Naive thymus-derived CD4-positive, alpha-beta T cell (primary cell): ENCODE results near the gene KPNA4. TPM values are rescaled to one million over a fixed set of nuclear protein-coding genes. Genes with fewer than 3 reads are reported as not detected.
A peak's percentile ranks its signal among the peaks of the same experiment; 100 is the strongest.

Source experiments
- ATAC-seq: fragments of 150-1000 bp; cut with Tn5 transposase; 2 replicates; pipeline ENCODE4 v1.10.0; 2021; ENCODE audit warnings: mild to moderate bottlenecking, moderate library complexity
- CTCF ChIA-PET: fragments of 350-600 bp; sonication (Branson Sonifier 250); formaldehyde crosslinking; loops from one replicate; lab custom pipeline; 2021; ENCODE audit warnings: antibody characterized with exemption; lab: Charles Lee
- POLR2A ChIA-PET: fragments of 350-600 bp; sonication (Branson Sonifier 250); formaldehyde crosslinking; loops from one replicate; lab custom pipeline; 2021; ENCODE audit warnings: antibody characterized with exemption, inconsistent platforms; lab: Charles Lee
- DNase-seq, 9 donors: peaks; one replicate each; pipeline versions ENCODE4 v3.0.0 to v3.0.0-alpha.2; 2020 to 2022; ENCODE audit warnings: mixed read lengths in 1 of 9
- H3K27ac ChIP-seq: one replicate; pipeline ENCODE4 v1.7.0; 2013; ENCODE audit warnings: mild to moderate bottlenecking, low read depth, low read length, moderate library complexity
- H3K27me3 ChIP-seq, 2 donors: one replicate each; pipeline ENCODE4 v1.7.0; 2013; ENCODE audit warnings: low read length in 2 of 2, mild to moderate bottlenecking in 2 of 2, moderate library complexity in 2 of 2; ENCODE audit not compliant: control insufficient read depth in 2 of 2, insufficient read depth in 2 of 2
- H3K36me3 ChIP-seq, 3 experiments: 1 replicate in 2 of 3; 2 replicates in 1 of 3; pipeline ENCODE4 v1.7.0; 2013; ENCODE audit warnings: low read length in 3 of 3, mild to moderate bottlenecking in 3 of 3, moderate library complexity in 1 of 3; ENCODE audit not compliant: insufficient read depth in 3 of 3, control insufficient read depth in 2 of 3
- H3K4me1 ChIP-seq, 2 donors: one replicate each; pipeline ENCODE4 v1.7.0; 2013; ENCODE audit warnings: low read length in 2 of 2, mild to moderate bottlenecking in 2 of 2, moderate library complexity in 1 of 2; ENCODE audit not compliant: control insufficient read depth in 2 of 2, insufficient read depth in 2 of 2
- H3K4me3 ChIP-seq: 2 replicates; pipeline ENCODE4 v1.7.0; 2013; ENCODE audit warnings: mild to moderate bottlenecking, low read length
- H3K9me3 ChIP-seq, 3 experiments: 1 replicate in 2 of 3; 2 replicates in 1 of 3; pipeline ENCODE4 v1.7.0; 2013; ENCODE audit warnings: low read length in 3 of 3; ENCODE audit not compliant: control insufficient read depth in 2 of 3
- H3K27ac Mint-ChIP-seq, 9 donors: one replicate each; pipeline ENCODE4 v1.8.0; 2020 to 2022; ENCODE audit warnings: mixed read lengths in 9 of 9, mild to moderate bottlenecking in 8 of 9, moderate library complexity in 5 of 9, inconsistent platforms in 2 of 9
- H3K27me3 Mint-ChIP-seq, 5 donors: one replicate each; pipeline ENCODE4 v1.8.0; 2021 to 2022; ENCODE audit warnings: mixed read lengths in 5 of 5, mild to moderate bottlenecking in 1 of 5
- H3K36me3 Mint-ChIP-seq, 5 donors: one replicate each; pipeline ENCODE4 v1.8.0; 2020 to 2022; ENCODE audit warnings: mixed read lengths in 5 of 5, mild to moderate bottlenecking in 3 of 5, inconsistent platforms in 1 of 5
- H3K4me1 Mint-ChIP-seq, 7 donors: one replicate each; pipeline ENCODE4 v1.8.0; 2020 to 2022; ENCODE audit warnings: mixed read lengths in 7 of 7, mild to moderate bottlenecking in 3 of 7, inconsistent platforms in 1 of 7
- H3K4me3 Mint-ChIP-seq, 10 donors: one replicate each; pipeline ENCODE4 v1.8.0; 2020 to 2022; ENCODE audit warnings: mild to moderate bottlenecking in 10 of 10, mixed read lengths in 10 of 10, moderate library complexity in 6 of 10, inconsistent platforms in 2 of 10
- H3K9me3 Mint-ChIP-seq, 11 donors: one replicate each; pipeline ENCODE4 v1.8.0; 2020 to 2022; ENCODE audit warnings: mixed read lengths in 11 of 11, mild to moderate bottlenecking in 4 of 11, inconsistent platforms in 1 of 11, moderate library complexity in 1 of 11
- intact Hi-C, 2 donors: fragments of 100-400 bp; cut with micrococcal nuclease; formaldehyde crosslinking; loops; one replicate each; pipeline ENCODE4 v1.15.1; 2023
- polyA plus RNA-seq, 2 donors: library from polyadenylated mRNA; unstranded; fragments of 300-500 nt; fragmentation: Illumina TruSeq; gene quantifications; one replicate each; pipeline ENCODE4 v1.2.3, GENCODE V29; 2021
- total RNA-seq, 6 experiments: library from RNA in 5 of 6; stranded (reverse) in 5 of 6; gene quantifications; 1 replicate in 5 of 6; 2 replicates in 1 of 6; pipeline ENCODE4 v1.2.3 and lab custom pipeline; 2021 to 2026

The KPNA4 gene
- total and polyA plus RNA-seq, 7 experiments from 2014 or later: 5.9 to 55.4 (median 39.5) TPM

GRCh38 chr3:160564949-160565441 lies 376 bp downstream of the KPNA4 start:
- intact Hi-C loops: loop anchor here (1.0 to 10.0 kb wide), 16 partner anchors 14 to 1923 kb away; partner anchors contain the start of genes GFM1 (in 2 of the 2), IFT80 (in 2 of the 2), IL12A (in 2 of the 2) and NMD3 (in 2 of the 2)
- Histone ChIP-seq H3K4me3 (peak overlapping the region; percentile 59), H3K27me3 (no peaks in the 10 kb centered on the region), H3K36me3 (peaks cover 0 to 3% (median 0%) of the 10 kb centered on the region in 3 experiments), H3K27ac (peak overlapping the region; percentile 95), H3K4me1 (peaks cover 23 to 25% of the 10 kb centered on the region in 2 donors), H3K9me3 (peaks cover 0 to 11% (median 0%) of the 10 kb centered on the region in 3 experiments)
- Mint-ChIP-seq H3K4me3 (peak overlapping the region; percentile 86 to 97 (median 96)), H3K27me3 (peaks cover 0 to 2% (median 0%) of the 10 kb centered on the region in 5 donors), H3K4me1 (peaks cover 45 to 65% (median 61%) of the 10 kb centered on the region in 7 donors), H3K27ac (peak overlapping the region; percentile 89 to 97 (median 95)), H3K9me3 (peaks cover 0 to 23% (median 4%) of the 10 kb centered on the region in 11 donors), H3K36me3 (peaks cover 13 to 23% (median 18%) of the 10 kb centered on the region in 5 donors)
- ATAC-seq: peak; percentile 48
- peak in 3 of 9 donors; percentile 61 to 74 (median 64) for DNase-seq
- POLR2A ChIA-PET: interaction anchor here (1.7 to 1.9 kb wide), 2 partner anchors 115 to 190 kb away, joined by 6 to 7 read pairs; partner anchors contain the start of gene TRIM59
- CTCF ChIA-PET: no interaction called here

- ChIA-PET CTCF (interaction anchor here (0.5 to 0.6 kb wide), 2 partner anchors 9 to 858 kb away, joined by 3 read pairs; no protein-coding TSS in a partner anchor), POLR2A (interaction anchor here (1.1 to 1.9 kb wide), 4 partner anchors 11 to 191 kb away, joined by 3 to 7 read pairs (median 6); partner anchors contain the start of gene TRIM59)
- no peak for ATAC-seq
- peaks cover 13 to 22% (median 18%) of the 10 kb centered on the region in 5 donors for H3K36me3 Mint-ChIP-seq
- H3K27me3 ChIP-seq: no peaks in the 10 kb centered on the region
- peak in 5 of 9 donors; percentile 3 to 21 (median 4) for DNase-seq
- H3K4me3 Mint-ChIP-seq: peak overlapping the region; percentile 86 to 98 (median 96)
- H3K27ac ChIP-seq: peak overlapping the region; percentile 69
- H3K9me3 Mint-ChIP-seq: peaks cover 0 to 17% (median 3%) of the 10 kb centered on the region in 11 donors
- peaks cover 0 to 2% (median 0%) of the 10 kb centered on the region in 5 donors for H3K27me3 Mint-ChIP-seq
- peaks cover 0 to 3% (median 0%) of the 10 kb centered on the region in 3 experiments for H3K36me3 ChIP-seq
- H3K4me1 ChIP-seq: peaks cover 25% of the 10 kb centered on the region in 2 donors
- peaks cover 0 to 11% (median 0%) of the 10 kb centered on the region in 3 experiments for H3K9me3 ChIP-seq
- H3K4me1 Mint-ChIP-seq: peaks cover 45 to 71% (median 67%) of the 10 kb centered on the region in 7 donors
- peak overlapping the region; percentile 91 to 96 (median 94) for H3K27ac Mint-ChIP-seq
- intact Hi-C loops: loop anchor here (2.0 to 10.0 kb wide), 9 partner anchors 14 to 1920 kb away; partner anchors contain the start of genes GFM1 (in 1 of the 2), IL12A (in 1 of the 2) and SPTSSB (in 1 of the 2)
- peak overlapping the region; percentile 58 for H3K4me3 ChIP-seq
These were observed 986 bp downstream of the KPNA4 start for GRCh38 chr3:160564258-160564911.

GRCh38 chr3:160562952-160563351 lies 2.4 kb downstream of the KPNA4 start:
- Histone ChIP-seq H3K36me3 (peaks cover 0 to 3% (median 0%) of the 10 kb centered on the region in 3 experiments), H3K4me3 (no peak overlapping the region), H3K4me1 (peaks cover 25% of the 10 kb centered on the region in 2 donors), H3K27ac (no peak overlapping the region), H3K9me3 (peaks cover 0 to under 1% (median 0%) of the 10 kb centered on the region in 3 experiments), H3K27me3 (no peaks in the 10 kb centered on the region)
- peak overlapping the region; percentile 13 to 97 (median 92) for H3K4me3 Mint-ChIP-seq
- H3K9me3 Mint-ChIP-seq: peaks cover 0 to 8% (median 0%) of the 10 kb centered on the region in 11 donors
- H3K27ac Mint-ChIP-seq: peak overlapping the region in 4 of 9 donors; percentile 0 to 74 (median 56)
- ATAC-seq: no peak
- ChIA-PET CTCF (no interaction called here), POLR2A (no interaction called here)
- intact Hi-C loops: loop anchor here (5.0 to 10.0 kb wide), 6 partner anchors 36 to 812 kb away; partner anchors contain the start of genes IL12A (in 1 of the 2) and SPTSSB (in 1 of the 2)
- H3K4me1 Mint-ChIP-seq: peaks cover 45 to 83% (median 76%) of the 10 kb centered on the region in 7 donors
- H3K27me3 Mint-ChIP-seq: peaks cover 0 to 2% (median 0%) of the 10 kb centered on the region in 5 donors
- DNase-seq: no peak
- H3K36me3 Mint-ChIP-seq: peaks cover under 1 to 19% (median 14%) of the 10 kb centered on the region in 5 donors

GRCh38 chr3:160557571-160557970 lies 7.8 kb downstream of the KPNA4 start:
- no peaks in the 10 kb centered on the region for H3K36me3 ChIP-seq
- no peak overlapping the region for H3K27ac Mint-ChIP-seq
- H3K36me3 Mint-ChIP-seq: peaks cover 0 to 15% (median 14%) of the 10 kb centered on the region in 5 donors
- ATAC-seq: no peak
- intact Hi-C loops: no loop called here
- POLR2A ChIA-PET: no interaction called here
- CTCF ChIA-PET: no interaction called here
- peaks cover 15 to 31% of the 10 kb centered on the region in 2 donors for H3K4me1 ChIP-seq
- no peaks in the 10 kb centered on the region for H3K27me3 Mint-ChIP-seq
- peaks cover 39 to 85% (median 81%) of the 10 kb centered on the region in 7 donors for H3K4me1 Mint-ChIP-seq
- no peaks in the 10 kb centered on the region for H3K9me3 ChIP-seq
- H3K9me3 Mint-ChIP-seq: no peaks in the 10 kb centered on the region
- no peak overlapping the region for H3K4me3 Mint-ChIP-seq
- H3K27ac ChIP-seq: no peak overlapping the region
- no peak overlapping the region for H3K4me3 ChIP-seq
- H3K27me3 ChIP-seq: no peaks in the 10 kb centered on the region
- no peak for DNase-seq

- H3K4me3 Mint-ChIP-seq: no peak overlapping the region
- ATAC-seq: no peak
- ChIA-PET POLR2A (no interaction called here), CTCF (no interaction called here)
- H3K36me3 ChIP-seq: no peaks in the 10 kb centered on the region
- intact Hi-C loops: no loop called here
- no peaks in the 10 kb centered on the region for H3K27me3 ChIP-seq
- H3K4me1 Mint-ChIP-seq: peaks cover 26 to 84% (median 78%) of the 10 kb centered on the region in 7 donors
- no peak overlapping the region for H3K4me3 ChIP-seq
- no peaks in the 10 kb centered on the region for H3K9me3 ChIP-seq
- H3K36me3 Mint-ChIP-seq: peaks cover 0 to 27% (median 24%) of the 10 kb centered on the region in 5 donors
- peaks cover 0 to 9% (median 0%) of the 10 kb centered on the region in 11 donors for H3K9me3 Mint-ChIP-seq
- H3K27ac Mint-ChIP-seq: no peak overlapping the region
- no peaks in the 10 kb centered on the region for H3K27me3 Mint-ChIP-seq
- peaks cover 7 to 24% of the 10 kb centered on the region in 2 donors for H3K4me1 ChIP-seq
- no peak for DNase-seq
- H3K27ac ChIP-seq: no peak overlapping the region
These were observed 9.2 kb downstream of the KPNA4 start for GRCh38 chr3:160556141-160556540.

GRCh38 chr3:160554980-160555379 lies 10.4 kb downstream of the KPNA4 start:
- H3K27me3 Mint-ChIP-seq: no peaks in the 10 kb centered on the region
- intact Hi-C loops: no loop called here

More at GRCh38 chr3:160554980-160555379, 10.4 kb downstream of the KPNA4 start:
- H3K27ac Mint-ChIP-seq: no peak overlapping the region
- ChIA-PET POLR2A (interaction anchor here (1.1 kb wide), 1 partner anchor 13 kb away, joined by 3 read pairs; no protein-coding TSS in a partner anchor), CTCF (interaction anchor here (0.6 kb wide), 1 partner anchor 9 kb away, joined by 3 read pairs; no protein-coding TSS in a partner anchor)
- H3K36me3 Mint-ChIP-seq: peaks cover 3 to 37% (median 33%) of the 10 kb centered on the region in 5 donors
- ATAC-seq (peak; percentile 8), DNase-seq (no peak)
- H3K4me1 Mint-ChIP-seq: peaks cover 22 to 82% (median 77%) of the 10 kb centered on the region in 7 donors
- Histone ChIP-seq H3K27ac (no peak overlapping the region), H3K36me3 (no peaks in the 10 kb centered on the region), H3K4me3 (no peak overlapping the region), H3K27me3 (no peaks in the 10 kb centered on the region), H3K9me3 (no peaks in the 10 kb centered on the region), H3K4me1 (peaks cover 0 to 12% of the 10 kb centered on the region in 2 donors)
- peaks cover 0 to 18% (median 1%) of the 10 kb centered on the region in 11 donors for H3K9me3 Mint-ChIP-seq
- H3K4me3 Mint-ChIP-seq: no peak overlapping the region
